Measurements from ENCODE around the gene RGS7. TPM values are rescaled to one million over a fixed set of nuclear protein-coding genes. Genes with fewer than 3 reads are reported as not detected.

Gene RGS7
- total and polyA plus RNA-seq, 10 donors = 0.09 to 1.8 (median 0.72) TPM; not detected in 1

DNA sequence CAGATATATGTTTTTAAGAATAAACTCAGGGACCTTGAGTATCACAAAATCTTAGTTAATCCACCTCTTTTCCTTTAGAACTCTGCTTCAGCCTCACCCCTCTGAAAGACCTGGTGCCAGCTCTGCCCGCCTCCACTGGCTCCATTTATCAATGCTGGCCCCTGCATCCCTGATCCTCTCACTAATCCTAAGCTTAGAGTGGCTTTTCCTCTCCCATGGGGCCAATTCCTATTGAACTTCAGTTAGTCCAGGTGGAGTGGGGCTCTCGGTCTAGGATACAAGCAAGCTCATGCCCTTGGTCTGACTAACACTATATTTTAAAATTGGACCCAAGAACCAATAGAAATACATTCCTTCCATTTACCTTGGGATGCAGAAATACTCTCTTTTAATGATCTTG, 87.0 kb downstream of the RGS7 start:
- Histone ChIP-seq H3K9me3 (peaks cover 0 to 38% (median 31%) of the 10 kb centered on the region in 8 donors), H3K27ac (no peak overlapping the region), H3K27me3 (replicated peaks in 1 of 7) (no peaks in the 10 kb centered on the region), H3K4me1 (no peaks in the 10 kb centered on the region), H3K4me3 (no peak overlapping the region), H3K36me3 (no peaks in the 10 kb centered on the region)
- intact Hi-C loops (cut with DNase I; ENCODE audit: low total_unique reads) = no loop called here
- 63 to 96% (median 67%) methylated on average over 2 of the region's 2 CpGs for WGBS, 5 donors
- TF ChIP-seq, protein P1, sequence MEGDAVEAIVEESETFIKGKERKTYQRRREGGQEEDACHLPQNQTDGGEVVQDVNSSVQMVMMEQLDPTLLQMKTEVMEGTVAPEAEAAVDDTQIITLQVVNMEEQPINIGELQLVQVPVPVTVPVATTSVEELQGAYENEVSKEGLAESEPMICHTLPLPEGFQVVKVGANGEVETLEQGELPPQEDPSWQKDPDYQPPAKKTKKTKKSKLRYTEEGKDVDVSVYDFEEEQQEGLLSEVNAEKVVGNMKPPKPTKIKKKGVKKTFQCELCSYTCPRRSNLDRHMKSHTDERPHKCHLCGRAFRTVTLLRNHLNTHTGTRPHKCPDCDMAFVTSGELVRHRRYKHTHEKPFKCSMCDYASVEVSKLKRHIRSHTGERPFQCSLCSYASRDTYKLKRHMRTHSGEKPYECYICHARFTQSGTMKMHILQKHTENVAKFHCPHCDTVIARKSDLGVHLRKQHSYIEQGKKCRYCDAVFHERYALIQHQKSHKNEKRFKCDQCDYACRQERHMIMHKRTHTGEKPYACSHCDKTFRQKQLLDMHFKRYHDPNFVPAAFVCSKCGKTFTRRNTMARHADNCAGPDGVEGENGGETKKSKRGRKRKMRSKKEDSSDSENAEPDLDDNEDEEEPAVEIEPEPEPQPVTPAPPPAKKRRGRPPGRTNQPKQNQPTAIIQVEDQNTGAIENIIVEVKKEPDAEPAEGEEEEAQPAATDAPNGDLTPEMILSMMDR (IDR thresholded peaks at IDR 0.05 in 8 of 11, conservative IDR thresholded peaks at IDR 0.05 in 3 of 11) = no peak
- TF ChIP-seq POLR2AphosphoS5 (IDR thresholded peaks at IDR 0.05) (no peak), POLR2A (IDR thresholded peaks at IDR 0.05) (no peak)
- DNase-seq = no peak

DNA sequence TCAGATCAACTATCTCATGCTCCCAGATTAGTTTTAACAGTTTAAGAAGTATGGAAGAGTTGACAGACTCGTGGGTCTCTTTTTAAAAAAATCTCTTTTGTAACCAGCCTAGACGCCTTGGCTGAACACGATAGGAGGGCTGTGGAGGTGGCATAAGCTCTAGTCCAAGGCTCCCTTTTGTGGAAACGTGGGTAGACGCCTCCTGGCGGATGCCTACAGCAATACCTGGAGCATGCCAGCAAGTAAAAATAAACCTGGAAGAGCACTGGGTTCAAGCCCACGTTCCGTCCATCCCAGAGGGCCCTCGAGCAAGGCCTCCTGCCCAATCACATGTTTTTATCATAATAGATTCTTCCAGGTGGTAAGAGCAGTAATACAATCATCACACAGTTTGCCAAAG, 87.9 kb downstream of the RGS7 start:
- peaks cover 0 to 35% (median 25%) of the 10 kb centered on the region in 8 donors for H3K9me3 ChIP-seq
- intact Hi-C loops (cut with DNase I; ENCODE audit: low total_unique reads) = no loop called here
- no peak overlapping the region for H3K4me3 ChIP-seq
- H3K4me1 ChIP-seq = no peaks in the 10 kb centered on the region
- no peaks in the 10 kb centered on the region for H3K27me3 ChIP-seq (replicated peaks in 1 of 7)
- 57 to 71% (median 64%) methylated on average over 9 of the region's 9 CpGs for WGBS, 5 donors
- no peaks in the 10 kb centered on the region for H3K36me3 ChIP-seq
- no peak for TF ChIP-seq POLR2AphosphoS5 (IDR thresholded peaks at IDR 0.05)
- no peak for TF ChIP-seq POLR2A (IDR thresholded peaks at IDR 0.05)
- no peak overlapping the region for H3K27ac ChIP-seq
- no peak for DNase-seq

DNA sequence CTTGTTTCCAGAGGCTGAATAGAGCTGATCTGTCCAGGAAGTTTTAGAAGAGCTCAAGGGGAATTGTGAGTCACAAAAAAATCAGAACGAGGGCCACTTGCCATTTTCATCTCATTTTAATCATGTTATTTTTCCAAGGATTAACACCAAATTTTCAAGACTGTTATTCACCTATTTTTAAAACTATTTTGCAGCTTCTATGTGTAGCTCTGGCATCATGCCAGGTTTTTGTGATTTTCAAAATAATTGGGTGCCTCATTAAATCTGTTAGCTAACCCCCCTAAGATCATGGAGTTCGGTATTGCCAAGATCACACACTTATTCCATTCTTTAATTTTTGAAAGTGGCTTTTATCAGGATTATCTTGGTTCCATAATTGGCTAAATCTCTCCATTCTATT, 90.9 kb downstream of the RGS7 start:
- intact Hi-C loops (cut with DNase I; ENCODE audit: low total_unique reads) = no loop called here
- Histone ChIP-seq H3K9me3 (peaks cover 0 to 6% (median 0%) of the 10 kb centered on the region in 8 donors), H3K4me3 (no peak overlapping the region), H3K27me3 (replicated peaks in 1 of 7) (no peaks in the 10 kb centered on the region), H3K36me3 (no peaks in the 10 kb centered on the region), H3K27ac (no peak overlapping the region), H3K4me1 (no peaks in the 10 kb centered on the region)
- DNase-seq = no peak
- 68 to 82% (median 76%) methylated on average over 2 of the region's 2 CpGs for WGBS, 5 donors
- TF ChIP-seq, protein P1 (IDR thresholded peaks at IDR 0.05 in 8 of 11, conservative IDR thresholded peaks at IDR 0.05 in 3 of 11) = no peak
- TF ChIP-seq POLR2A (IDR thresholded peaks at IDR 0.05) (no peak), POLR2AphosphoS5 (IDR thresholded peaks at IDR 0.05) (no peak)

DNA sequence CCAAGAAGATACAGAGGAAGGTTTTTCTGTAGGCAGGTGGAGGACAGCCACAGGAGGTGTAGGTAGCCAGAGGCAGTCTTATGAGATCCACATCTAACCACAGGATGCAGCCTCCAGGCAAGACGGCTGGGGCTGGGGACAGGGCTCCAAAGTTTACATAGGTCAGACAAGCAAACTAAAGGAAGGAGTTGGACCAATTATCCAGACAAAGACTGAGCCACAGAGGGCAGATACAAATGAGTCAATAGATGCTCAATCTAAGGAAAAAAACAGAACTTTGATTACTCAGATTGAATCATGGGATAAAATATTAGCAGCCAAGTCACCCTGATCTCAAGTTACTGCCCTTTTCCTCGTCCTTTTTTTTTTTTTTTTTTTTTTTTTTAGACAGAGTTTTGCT, 91.6 kb downstream of the RGS7 start:
- TF ChIP-seq POLR2A (IDR thresholded peaks at IDR 0.05) (no peak), POLR2AphosphoS5 (IDR thresholded peaks at IDR 0.05) (no peak)
- TF ChIP-seq, protein P1 (IDR thresholded peaks at IDR 0.05 in 8 of 11, conservative IDR thresholded peaks at IDR 0.05 in 3 of 11) = no peak
- DNase-seq = no peak
- no peaks in the 10 kb centered on the region for H3K4me1 ChIP-seq
- 42 to 64% (median 50%) methylated on average over 2 of the region's 2 CpGs for WGBS, 5 donors
- no peaks in the 10 kb centered on the region for H3K27me3 ChIP-seq (replicated peaks in 1 of 7)
- no peak overlapping the region for H3K27ac ChIP-seq
- H3K36me3 ChIP-seq = no peaks in the 10 kb centered on the region
- H3K4me3 ChIP-seq = no peak overlapping the region
- intact Hi-C loops (cut with DNase I; ENCODE audit: low total_unique reads) = no loop called here
- H3K9me3 ChIP-seq = peaks cover 0 to 3% (median 0%) of the 10 kb centered on the region in 8 donors

DNA sequence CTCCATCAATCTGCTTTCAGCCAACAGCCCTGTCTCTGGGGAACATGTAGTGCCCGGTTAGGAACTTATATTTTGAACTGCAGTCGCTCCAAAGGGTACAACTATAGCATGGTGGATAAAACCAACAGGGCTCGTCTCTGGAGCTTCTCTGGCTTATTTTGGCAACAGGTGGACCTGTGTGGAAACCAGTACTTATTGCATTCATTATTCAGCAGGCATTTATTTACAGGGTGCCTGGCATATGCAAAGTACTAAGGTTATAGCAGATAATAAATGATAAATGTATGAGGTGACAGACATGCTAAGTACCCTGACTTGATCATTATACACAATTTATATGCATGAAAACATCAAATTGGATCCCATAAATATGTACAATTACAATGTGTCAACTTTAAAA, 93.7 kb downstream of the RGS7 start:
- DNase-seq = no peak
- H3K9me3 ChIP-seq = peaks cover 0 to 3% (median 0%) of the 10 kb centered on the region in 8 donors
- no peaks in the 10 kb centered on the region for H3K4me1 ChIP-seq
- intact Hi-C loops (cut with DNase I; ENCODE audit: low total_unique reads) = no loop called here
- WGBS, 5 donors = 54 to 84% (median 67%) methylated on average over 3 of the region's 3 CpGs
- TF ChIP-seq POLR2A (IDR thresholded peaks at IDR 0.05) (no peak), POLR2AphosphoS5 (IDR thresholded peaks at IDR 0.05) (no peak)
- TF ChIP-seq, protein P1 (IDR thresholded peaks at IDR 0.05 in 8 of 11, conservative IDR thresholded peaks at IDR 0.05 in 3 of 11) = no peak
- no peaks in the 10 kb centered on the region for H3K36me3 ChIP-seq
- no peak overlapping the region for H3K4me3 ChIP-seq
- H3K27ac ChIP-seq = no peak overlapping the region
- H3K27me3 ChIP-seq (replicated peaks in 1 of 7) = no peaks in the 10 kb centered on the region
